SH-SY5Y (cell line): Measurements from ENCODE around the gene PABPC3.

ENCODE experiments used
- GATA2 ChIP-seq: IDR thresholded peaks from 2 replicates; pipeline ENCODE4 v1.6.1; 2011; ENCODE audit warnings: mild to moderate bottlenecking, low read depth, low read length
- GATA3 ChIP-seq: IDR thresholded peaks from 2 replicates; pipeline ENCODE4 v1.6.1; 2011; ENCODE audit warnings: low read depth, mild to moderate bottlenecking, low read length, moderate library complexity

DNA sequence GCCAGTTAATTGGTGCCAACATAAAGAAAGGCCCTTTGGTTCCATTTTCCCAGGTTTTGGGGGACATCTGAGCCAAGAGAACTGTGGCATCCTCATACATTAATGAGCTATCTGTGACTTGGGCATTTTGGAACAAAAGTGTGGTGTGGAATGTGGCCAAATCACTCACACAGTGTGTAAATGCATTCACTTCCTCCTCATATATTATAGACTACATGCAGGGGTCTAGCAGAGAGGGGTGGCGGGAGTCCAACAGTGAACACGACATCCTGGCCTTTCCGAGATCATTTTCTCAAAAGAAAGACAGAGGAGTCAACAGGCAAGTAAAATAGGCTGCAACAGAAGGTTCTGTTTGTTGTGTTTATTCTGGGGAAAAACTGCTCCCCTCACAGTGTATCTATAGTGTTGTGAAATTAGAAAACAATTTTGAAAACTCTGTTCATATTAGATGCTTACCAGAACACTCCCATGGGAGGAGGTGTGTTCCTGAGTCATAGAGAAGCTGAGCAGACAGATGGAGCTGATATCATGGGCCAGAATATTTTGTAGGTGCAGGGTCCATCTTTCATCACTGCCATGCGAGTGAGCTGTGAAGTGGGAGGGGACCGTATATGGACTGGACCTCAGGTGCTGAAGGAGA, 36.9 kb downstream of the PABPC3 start:
- no peak for TF ChIP-seq GATA2
- TF ChIP-seq GATA3: no peak
